ENCODE results near the gene EIF3I. TPM values are rescaled to one million over a fixed set of nuclear protein-coding genes. Genes with fewer than 3 reads are reported as not detected.

EIF3I gene
- total RNA-seq, 1 donor from 2014 or later: 184 TPM

DNA sequence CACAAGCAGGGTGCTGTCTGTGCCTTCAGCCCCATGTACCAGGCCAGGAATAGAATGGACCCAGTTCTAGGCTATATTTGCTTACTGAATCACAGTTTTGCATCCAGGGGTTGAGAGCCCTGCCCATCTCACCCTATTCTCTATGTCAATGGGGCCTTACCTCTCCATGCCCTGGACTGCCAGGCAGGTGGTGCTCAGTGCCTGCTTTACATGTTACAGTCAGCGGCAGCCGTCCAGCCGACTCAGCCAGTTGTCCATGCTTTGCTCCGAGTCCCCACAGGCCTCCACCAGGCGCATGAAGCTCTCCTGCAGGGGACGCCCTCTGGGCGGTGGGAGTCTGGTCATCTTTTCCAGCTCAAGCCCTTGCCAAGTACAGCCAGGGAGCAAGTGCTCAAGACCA lies 12.6 kb downstream of the EIF3I start:
- H4K20me1 ChIP-seq (ENCODE audit: insufficient read depth, low read length): no peaks in the 10 kb centered on the region
- DNase-seq (ENCODE audit: low read depth): no peak
- peak overlapping the region; percentile 70 for H3K9ac ChIP-seq (ENCODE audit: low read length)
- peak overlapping the region; percentile 91 for H3K27ac ChIP-seq (ENCODE audit: low read depth, low read length)
- no peak for FAIRE-seq
- H3K36me3 Mint-ChIP-seq (ENCODE audit: low read depth, unreplicated experiment): peaks cover 8% of the 10 kb centered on the region
- H3K9me3 Mint-ChIP-seq (ENCODE audit: unreplicated experiment): no peaks in the 10 kb centered on the region
- H3K4me2 ChIP-seq (ENCODE audit: low read length): no peak overlapping the region
- peaks cover 12% of the 10 kb centered on the region for H3K4me1 ChIP-seq (ENCODE audit: insufficient read depth, low read length)
- H3K36me3 ChIP-seq (ENCODE audit: insufficient read depth, low read length): peaks cover 11% of the 10 kb centered on the region
- no peak overlapping the region for H2AFZ ChIP-seq (ENCODE audit: low read depth, low read length)
- H3K4me3 ChIP-seq (ENCODE audit: insufficient read depth, low read depth, low read length): no peak overlapping the region
- H3K9me3 ChIP-seq (ENCODE audit: insufficient read depth, low read depth, low read length): no peaks in the 10 kb centered on the region
- H3K4me3 Mint-ChIP-seq (ENCODE audit: unreplicated experiment): no peak overlapping the region
- TF ChIP-seq, protein P1, sequence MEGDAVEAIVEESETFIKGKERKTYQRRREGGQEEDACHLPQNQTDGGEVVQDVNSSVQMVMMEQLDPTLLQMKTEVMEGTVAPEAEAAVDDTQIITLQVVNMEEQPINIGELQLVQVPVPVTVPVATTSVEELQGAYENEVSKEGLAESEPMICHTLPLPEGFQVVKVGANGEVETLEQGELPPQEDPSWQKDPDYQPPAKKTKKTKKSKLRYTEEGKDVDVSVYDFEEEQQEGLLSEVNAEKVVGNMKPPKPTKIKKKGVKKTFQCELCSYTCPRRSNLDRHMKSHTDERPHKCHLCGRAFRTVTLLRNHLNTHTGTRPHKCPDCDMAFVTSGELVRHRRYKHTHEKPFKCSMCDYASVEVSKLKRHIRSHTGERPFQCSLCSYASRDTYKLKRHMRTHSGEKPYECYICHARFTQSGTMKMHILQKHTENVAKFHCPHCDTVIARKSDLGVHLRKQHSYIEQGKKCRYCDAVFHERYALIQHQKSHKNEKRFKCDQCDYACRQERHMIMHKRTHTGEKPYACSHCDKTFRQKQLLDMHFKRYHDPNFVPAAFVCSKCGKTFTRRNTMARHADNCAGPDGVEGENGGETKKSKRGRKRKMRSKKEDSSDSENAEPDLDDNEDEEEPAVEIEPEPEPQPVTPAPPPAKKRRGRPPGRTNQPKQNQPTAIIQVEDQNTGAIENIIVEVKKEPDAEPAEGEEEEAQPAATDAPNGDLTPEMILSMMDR (IDR thresholded peaks at IDR 0.05; ENCODE audit: insufficient read depth, low read depth, low read length): no peak
- TF ChIP-seq EZH2 (IDR thresholded peaks at IDR 0.05; ENCODE audit: insufficient read depth, low read length): no peak
- no peak overlapping the region for H3K27ac Mint-ChIP-seq (ENCODE audit: unreplicated experiment)
- no peaks in the 10 kb centered on the region for H3K79me2 ChIP-seq (ENCODE audit: insufficient read depth, low read length)
- H3K27me3 Mint-ChIP-seq (ENCODE audit: low read depth, unreplicated experiment): no peaks in the 10 kb centered on the region
- no peaks in the 10 kb centered on the region for H3K27me3 ChIP-seq (ENCODE audit: insufficient read depth, low read length)
- peaks cover 7% of the 10 kb centered on the region for H3K4me1 Mint-ChIP-seq (ENCODE audit: low read depth, unreplicated experiment)

DNA sequence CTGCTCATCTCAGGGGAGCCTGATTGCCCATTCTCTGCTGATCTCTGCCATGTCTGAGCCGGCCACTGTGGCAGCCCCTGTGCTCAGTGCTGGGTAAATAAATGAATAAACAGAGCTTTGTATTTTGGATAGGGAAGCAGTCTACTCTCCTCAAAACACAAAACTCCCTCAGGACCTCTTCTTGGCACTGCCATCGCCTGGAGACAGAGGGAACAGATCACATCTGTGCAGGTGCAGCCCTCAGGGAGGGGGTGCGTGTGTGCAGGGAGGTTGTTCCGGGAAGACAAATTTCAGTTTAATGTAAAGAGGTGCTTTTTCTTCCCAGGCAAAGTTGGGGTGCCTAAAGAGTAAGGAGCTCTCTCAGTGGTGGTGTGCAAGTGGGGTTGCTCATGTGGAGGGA lies 17.1 kb downstream of the EIF3I start:
- Histone ChIP-seq H3K9ac (ENCODE audit: low read length) (no peak overlapping the region), H2AFZ (ENCODE audit: low read depth, low read length) (no peak overlapping the region), H3K9me3 (ENCODE audit: insufficient read depth, low read depth, low read length) (no peaks in the 10 kb centered on the region), H3K27ac (ENCODE audit: low read depth, low read length) (no peak overlapping the region), H4K20me1 (ENCODE audit: insufficient read depth, low read length) (no peaks in the 10 kb centered on the region), H3K36me3 (ENCODE audit: insufficient read depth, low read length) (no peaks in the 10 kb centered on the region), H3K79me2 (ENCODE audit: insufficient read depth, low read length) (no peaks in the 10 kb centered on the region), H3K4me1 (ENCODE audit: insufficient read depth, low read length) (peaks cover 28% of the 10 kb centered on the region), H3K27me3 (ENCODE audit: insufficient read depth, low read length) (no peaks in the 10 kb centered on the region), H3K4me2 (ENCODE audit: low read length) (no peak overlapping the region), H3K4me3 (ENCODE audit: insufficient read depth, low read depth, low read length) (no peak overlapping the region)
- TF ChIP-seq, protein P1 (IDR thresholded peaks at IDR 0.05; ENCODE audit: insufficient read depth, low read depth, low read length): no peak
- TF ChIP-seq EZH2 (IDR thresholded peaks at IDR 0.05; ENCODE audit: insufficient read depth, low read length): no peak
- Mint-ChIP-seq H3K27ac (ENCODE audit: unreplicated experiment) (peak overlapping the region; percentile 24), H3K36me3 (ENCODE audit: low read depth, unreplicated experiment) (peaks cover 2% of the 10 kb centered on the region), H3K27me3 (ENCODE audit: low read depth, unreplicated experiment) (no peaks in the 10 kb centered on the region), H3K9me3 (ENCODE audit: unreplicated experiment) (no peaks in the 10 kb centered on the region), H3K4me3 (ENCODE audit: unreplicated experiment) (peak overlapping the region; percentile 67), H3K4me1 (ENCODE audit: low read depth, unreplicated experiment) (peaks cover 7% of the 10 kb centered on the region)
- FAIRE-seq (no peak), DNase-seq (ENCODE audit: low read depth) (no peak)

DNA sequence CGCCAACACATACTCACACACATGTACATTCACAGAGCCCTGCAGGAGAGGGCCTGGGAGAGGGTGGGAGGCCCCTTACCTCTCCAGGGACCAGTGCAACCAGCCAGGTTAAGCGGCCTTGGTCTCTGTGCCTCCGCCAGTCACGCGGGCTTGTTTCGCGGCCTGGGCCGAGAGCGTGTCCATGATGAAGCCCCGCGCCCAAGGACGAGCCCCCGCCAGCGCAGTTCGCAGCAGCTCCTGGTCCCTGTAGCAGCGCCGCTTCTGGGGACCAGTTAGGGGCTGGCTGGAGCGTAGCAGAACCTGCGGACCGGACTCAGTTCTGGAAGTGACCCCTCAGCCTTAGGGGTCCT lies 17.6 kb downstream of the EIF3I start:
- Histone ChIP-seq H2AFZ (ENCODE audit: low read depth, low read length) (peak overlapping the region; percentile 91), H4K20me1 (ENCODE audit: insufficient read depth, low read length) (no peaks in the 10 kb centered on the region), H3K27ac (ENCODE audit: low read depth, low read length) (no peak overlapping the region), H3K4me2 (ENCODE audit: low read length) (peak overlapping the region; percentile 87), H3K27me3 (ENCODE audit: insufficient read depth, low read length) (no peaks in the 10 kb centered on the region), H3K36me3 (ENCODE audit: insufficient read depth, low read length) (no peaks in the 10 kb centered on the region), H3K79me2 (ENCODE audit: insufficient read depth, low read length) (no peaks in the 10 kb centered on the region), H3K9me3 (ENCODE audit: insufficient read depth, low read depth, low read length) (no peaks in the 10 kb centered on the region), H3K9ac (ENCODE audit: low read length) (peak overlapping the region; percentile 76), H3K4me1 (ENCODE audit: insufficient read depth, low read length) (peaks cover 28% of the 10 kb centered on the region), H3K4me3 (ENCODE audit: insufficient read depth, low read depth, low read length) (peak overlapping the region; percentile 56)
- no peak for FAIRE-seq
- no peak for TF ChIP-seq EZH2 (IDR thresholded peaks at IDR 0.05; ENCODE audit: insufficient read depth, low read length)
- TF ChIP-seq, protein P1 (IDR thresholded peaks at IDR 0.05; ENCODE audit: insufficient read depth, low read depth, low read length): no peak
- DNase-seq (ENCODE audit: low read depth): no peak
- Mint-ChIP-seq H3K9me3 (ENCODE audit: unreplicated experiment) (no peaks in the 10 kb centered on the region), H3K27ac (ENCODE audit: unreplicated experiment) (no peak overlapping the region), H3K4me3 (ENCODE audit: unreplicated experiment) (peak overlapping the region; percentile 90), H3K4me1 (ENCODE audit: low read depth, unreplicated experiment) (peaks cover 7% of the 10 kb centered on the region), H3K27me3 (ENCODE audit: low read depth, unreplicated experiment) (no peaks in the 10 kb centered on the region), H3K36me3 (ENCODE audit: low read depth, unreplicated experiment) (peaks cover 2% of the 10 kb centered on the region)
